HG03432 (cell line): ENCODE results near the gene SLC34A2.
A peak's percentile ranks its signal among the peaks of the same experiment; 100 is the strongest.

Source experiments
- ATAC-seq: cut with Tn5 transposase; IDR thresholded peaks from one replicate; pipeline ENCODE4 v1.9.1; 2021; ENCODE audit warnings: mild to moderate bottlenecking, moderate library complexity; ENCODE audit not compliant: unreplicated experiment

SLC34A2 gene

GRCh38 chr4:25722964-25723363 lies 67.3 kb downstream of the SLC34A2 start:
- ATAC-seq, result no peak

- no peak for ATAC-seq
These were observed 67.8 kb downstream of the SLC34A2 start for GRCh38 chr4:25723409-25723808.

- no peak for ATAC-seq
These were observed 70.2 kb downstream of the SLC34A2 start for GRCh38 chr4:25725870-25726269.

- ATAC-seq, result peak; percentile 71
These were observed 72.3 kb downstream of the SLC34A2 start for GRCh38 chr4:25727711-25728493.
